Fibroblast of mammary gland (primary cell): Measurements from ENCODE around the gene MMP14.
A peak's percentile ranks its signal among the peaks of the same experiment; 100 is the strongest.
"Not testable (repeated sequence)": the region's sequence is repeated elsewhere in the genome, so short reads cannot be mapped to it uniquely, and the experiment has no call there.

Experiments used
- DNase-seq: peaks from one replicate; pipeline ENCODE4 v3.0.0-alpha.2; 2010; ENCODE audit warnings: low read depth
- H3K4me3 ChIP-seq: 2 replicates; pipeline ENCODE4 v1.5.1; 2011; ENCODE audit warnings: low read depth, mild to moderate bottlenecking, low read length, moderate library complexity; ENCODE audit not compliant: control insufficient read depth
- CTCF ChIP-seq: conservative IDR thresholded peaks from 2 replicates; pipeline ENCODE4 v1.5.1; 2011; ENCODE audit warnings: low read depth, low read length, inconsistent platforms; ENCODE audit not compliant: control insufficient read depth, insufficient read depth

Gene MMP14

GRCh38 chr14:22836301-22837113 is at the start of gene MMP14:
MMP14 (plus strand) TSS chr14:22836585; CDS start chr14:22836818, 233 bp downstream.
- peak; percentile 56 for TF ChIP-seq CTCF
- H3K4me3 ChIP-seq, result peak within 1 kb of the TSS; percentile 95
- peak; percentile 92 for DNase-seq

- TF ChIP-seq CTCF, result no peak
- no peak for DNase-seq
- H3K4me3 ChIP-seq, result no peak overlapping the region
Observed at GRCh38 chr14:22786685-22787084, 49.7 kb upstream of the MMP14 start.

- H3K4me3 ChIP-seq, result no peak overlapping the region
- peak; percentile 65 for DNase-seq
- TF ChIP-seq CTCF, result no peak
Observed at GRCh38 chr14:22791301-22791700, 45.1 kb upstream of the MMP14 start.

- no peak for TF ChIP-seq CTCF
- no peak overlapping the region for H3K4me3 ChIP-seq
- no peak for DNase-seq
Observed at GRCh38 chr14:22792158-22792557, 44.2 kb upstream of the MMP14 start.

- DNase-seq, H3K4me3 ChIP-seq: not testable (repeated sequence)
Observed at GRCh38 chr14:22793550-22793949, 42.8 kb upstream of the MMP14 start.

GRCh38 chr14:22793976-22794375 is 42.4 kb upstream of the MMP14 start:
- no peak for DNase-seq
- no peak for TF ChIP-seq CTCF
- H3K4me3 ChIP-seq, result no peak overlapping the region

GRCh38 chr14:22794551-22794951 is 41.8 kb upstream of the MMP14 start:
- no peak for DNase-seq
- no peak overlapping the region for H3K4me3 ChIP-seq
- TF ChIP-seq CTCF, result no peak
